Activated gamma-delta T cell treated with anti-CD3 and anti-CD28 coated beads, Interleukin-2, amount 50 U/mL, for 16 hours (primary cell): Measurements from ENCODE around the gene PLEKHG3.

ENCODE experiments used
- DNase-seq: peaks from one replicate; pipeline ENCODE4 v3.0.0-alpha.2; 2020; ENCODE audit warnings: low read depth

PLEKHG3 gene

DNA sequence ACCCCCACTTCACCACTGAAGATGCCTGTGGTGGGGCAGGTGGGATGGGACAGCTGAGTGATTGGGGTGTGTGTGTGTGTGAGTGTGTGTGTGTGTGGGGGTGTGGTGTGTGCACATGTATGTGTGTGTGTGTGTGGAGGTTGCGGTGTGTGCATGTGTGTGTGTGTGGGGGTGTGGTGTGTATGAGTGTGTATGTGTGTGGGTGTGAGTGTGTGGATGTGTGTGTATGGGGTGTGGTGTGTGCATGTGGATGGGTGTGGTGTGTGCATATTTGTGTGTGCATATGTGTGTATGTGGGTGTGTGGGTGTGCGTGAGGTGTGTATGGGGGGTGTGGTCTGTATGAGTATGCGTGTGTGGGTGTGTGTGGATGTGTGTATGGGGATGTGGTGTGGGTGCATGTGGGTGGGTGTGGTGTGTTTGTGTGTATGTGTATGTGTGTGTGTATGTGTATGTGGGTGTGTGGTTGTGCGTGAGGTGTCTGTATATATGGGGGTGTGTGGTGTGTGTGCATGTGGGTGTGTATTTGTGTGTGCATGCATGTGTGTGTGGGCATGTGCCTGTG, 61.6 kb downstream of the PLEKHG3 start:
- no peak for DNase-seq

DNA sequence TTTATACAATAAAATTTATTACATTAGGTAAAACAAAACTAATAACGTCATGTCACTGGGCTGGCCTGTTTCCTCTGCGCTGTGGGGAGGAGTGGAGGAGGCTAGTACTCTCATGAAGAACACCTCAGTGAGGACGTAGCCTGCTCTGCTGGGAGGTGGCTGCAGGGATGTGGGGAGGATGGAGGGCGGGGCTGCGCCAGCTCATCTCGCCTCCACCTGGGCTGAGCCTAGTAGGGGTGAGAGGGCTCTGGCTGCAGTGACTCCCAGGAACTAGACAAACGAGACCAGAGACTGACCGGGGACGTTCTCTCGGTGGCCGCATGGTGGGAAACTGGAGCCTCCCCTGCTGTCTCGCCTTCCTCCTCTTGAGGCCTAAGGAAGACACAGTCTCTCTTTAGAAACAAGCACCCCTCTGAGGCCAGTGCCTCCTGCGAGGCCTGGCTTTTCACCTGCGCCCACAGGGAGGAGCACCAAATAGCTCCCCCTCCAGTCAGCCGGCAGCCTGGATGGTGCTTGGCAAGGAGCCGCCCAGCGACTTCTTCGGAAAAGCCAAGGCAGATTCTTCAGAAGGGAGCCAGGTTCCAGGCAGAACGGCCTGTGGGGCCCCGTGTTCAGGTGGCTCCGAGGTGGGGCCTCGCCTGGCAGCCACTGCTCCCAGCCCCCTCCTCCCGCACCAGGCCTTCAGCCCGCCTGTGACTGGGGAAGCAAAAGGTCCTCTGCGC, 62.4 kb downstream of the PLEKHG3 start:
- DNase-seq = no peak

DNA sequence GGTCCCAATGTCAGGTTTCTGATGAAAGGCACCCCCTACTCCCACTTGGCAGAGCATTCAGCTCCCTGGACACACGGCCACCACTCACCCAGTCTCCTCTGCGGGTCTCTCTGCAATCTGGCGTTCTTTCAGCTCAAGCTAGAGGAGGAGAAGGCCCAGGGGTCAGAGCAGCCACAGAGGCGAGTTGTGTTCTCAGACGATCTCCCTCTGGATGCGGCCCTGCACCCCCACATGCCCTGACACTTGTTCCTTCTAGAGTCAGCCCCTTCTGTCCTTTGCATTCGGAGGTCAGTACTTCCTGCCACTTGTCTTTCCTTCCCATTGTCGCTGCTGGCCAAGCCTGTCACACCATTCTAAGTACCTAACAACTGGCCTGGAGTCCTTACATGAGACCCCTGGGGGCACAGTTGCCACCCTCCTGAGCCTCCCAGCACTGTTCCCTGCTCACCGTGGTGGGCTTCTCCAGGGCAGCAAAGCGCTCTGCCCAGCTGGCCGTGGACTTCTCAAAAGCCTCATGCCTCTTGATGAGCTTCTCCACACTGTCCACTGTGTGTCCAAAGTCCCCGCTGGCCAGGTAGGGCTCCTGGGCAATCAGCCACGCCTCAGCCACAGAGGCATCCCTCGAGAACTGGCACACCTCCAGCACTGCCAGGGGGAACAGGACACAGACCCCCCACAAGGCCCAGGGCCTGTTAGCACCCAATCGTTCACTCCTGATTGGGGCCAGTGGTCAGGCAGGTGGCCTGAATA, 63.2 kb downstream of the PLEKHG3 start:
- no peak for DNase-seq

DNA sequence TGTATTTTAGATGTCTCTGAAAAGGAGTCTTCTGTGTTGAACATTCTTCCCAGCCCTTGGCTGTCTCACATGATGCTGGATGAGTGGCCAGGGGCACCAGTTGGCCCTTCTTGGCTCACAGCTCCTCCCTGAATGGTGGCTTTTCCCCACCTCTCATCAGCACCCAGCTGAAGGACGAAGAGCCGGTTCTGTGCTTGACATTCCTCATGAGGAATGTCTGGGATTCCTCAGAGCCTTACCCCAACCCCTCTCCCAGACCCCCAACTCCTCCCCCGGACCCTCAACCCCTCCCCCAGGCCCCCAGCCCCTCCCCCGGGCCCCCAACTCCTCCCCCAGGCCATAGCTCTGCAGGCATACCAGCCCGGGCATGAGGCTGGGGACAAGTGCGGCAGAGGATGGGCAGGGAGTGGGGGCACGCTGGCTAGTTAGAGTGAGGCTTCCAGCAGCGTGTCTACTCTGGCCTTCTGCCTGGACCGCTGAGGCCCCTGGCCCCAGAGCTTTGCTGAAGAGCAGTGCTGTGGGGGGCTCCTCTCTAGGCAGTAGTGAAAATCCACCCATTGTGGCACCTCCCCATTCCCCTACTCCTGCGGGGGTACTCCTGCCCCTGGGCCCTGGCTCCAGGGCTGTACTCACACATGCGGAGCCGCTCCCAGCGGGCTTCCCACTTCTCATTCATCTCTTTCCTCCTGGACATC, 64.3 kb downstream of the PLEKHG3 start:
- DNase-seq = no peak

DNA sequence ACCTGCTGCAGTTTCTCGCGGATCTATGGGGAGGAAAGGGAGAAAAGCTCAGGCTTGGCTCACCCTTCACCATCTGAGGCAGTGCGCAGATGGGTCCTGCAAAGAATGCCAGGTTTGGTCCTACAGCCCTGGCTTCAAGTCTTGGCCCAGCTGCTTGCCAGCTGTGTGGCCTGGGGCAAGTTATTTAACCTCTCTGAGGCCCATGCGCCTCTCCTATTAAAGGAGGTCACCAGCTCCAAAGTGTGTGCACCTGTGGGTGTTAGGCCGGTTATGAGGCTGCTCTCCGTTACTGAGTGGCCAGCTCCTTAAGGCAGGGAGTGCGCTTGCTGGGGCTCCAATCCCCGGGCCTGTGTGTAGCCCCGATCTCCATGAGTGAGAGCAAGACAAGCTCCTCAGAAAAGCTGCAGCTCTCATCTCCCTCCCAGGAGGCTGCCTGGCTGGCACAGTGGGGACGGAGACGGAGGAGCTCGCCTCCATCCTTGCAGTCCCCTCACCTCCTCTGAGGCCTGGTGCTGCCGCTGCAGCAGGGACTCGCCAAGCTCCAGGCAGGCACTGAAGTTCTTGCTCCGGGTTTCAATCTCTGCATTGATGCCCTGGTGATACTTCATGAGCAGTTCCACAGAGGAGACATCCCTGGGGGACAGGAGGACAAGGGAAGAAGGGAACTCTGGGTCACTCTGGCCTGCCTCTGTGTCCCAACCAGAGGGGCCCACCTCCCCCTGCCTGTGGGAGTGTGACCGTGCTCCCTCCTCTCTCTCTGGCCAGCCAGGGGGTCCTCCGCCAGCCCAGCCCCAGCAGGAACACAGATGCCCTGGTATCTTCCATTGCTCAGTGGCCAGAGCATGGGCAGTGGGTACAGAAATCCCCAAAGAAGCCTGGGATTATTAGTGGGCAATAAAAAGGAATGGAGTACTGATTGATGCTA, 65.1 kb downstream of the PLEKHG3 start:
- no peak for DNase-seq

DNA sequence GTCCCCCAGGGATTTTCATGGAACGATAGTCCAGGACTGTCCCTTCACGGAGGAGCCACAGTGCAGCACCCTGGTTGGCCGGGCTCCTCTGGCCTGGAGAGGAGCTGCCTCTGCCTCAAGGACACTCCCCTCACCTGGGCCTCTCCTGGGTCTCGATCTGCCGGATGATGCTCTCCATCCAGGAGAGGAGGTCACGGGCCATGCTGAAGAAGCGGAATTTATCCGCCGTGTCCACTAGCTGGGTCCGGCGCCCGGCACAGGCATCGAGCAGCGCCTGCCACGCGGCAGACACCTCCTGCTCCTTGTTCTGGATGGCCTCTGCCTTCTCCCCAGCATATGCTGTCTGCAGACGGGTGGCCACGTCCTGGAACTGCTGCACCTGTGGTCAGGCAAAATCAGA, 66.5 kb downstream of the PLEKHG3 start:
- no peak for DNase-seq

DNA sequence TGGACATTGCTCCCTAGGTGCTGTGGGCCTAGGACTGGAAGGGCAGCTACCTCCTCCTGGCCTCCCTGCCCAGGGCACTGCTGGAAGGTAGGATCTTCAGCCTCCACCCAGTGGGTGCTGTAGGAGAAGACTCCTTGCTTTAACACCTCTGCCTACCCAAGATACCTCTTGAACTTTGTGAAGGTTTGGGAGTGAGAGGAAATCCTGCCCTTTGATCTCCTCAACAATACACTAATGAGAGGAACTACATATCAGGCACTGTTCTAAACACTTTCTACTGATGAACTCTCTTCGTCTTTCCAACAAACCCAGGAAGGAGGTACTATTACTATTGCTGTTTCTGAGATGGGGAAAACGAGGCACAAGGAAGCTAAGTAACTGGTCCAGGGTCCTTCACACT, 66.9 kb downstream of the PLEKHG3 start:
- DNase-seq = no peak

DNA sequence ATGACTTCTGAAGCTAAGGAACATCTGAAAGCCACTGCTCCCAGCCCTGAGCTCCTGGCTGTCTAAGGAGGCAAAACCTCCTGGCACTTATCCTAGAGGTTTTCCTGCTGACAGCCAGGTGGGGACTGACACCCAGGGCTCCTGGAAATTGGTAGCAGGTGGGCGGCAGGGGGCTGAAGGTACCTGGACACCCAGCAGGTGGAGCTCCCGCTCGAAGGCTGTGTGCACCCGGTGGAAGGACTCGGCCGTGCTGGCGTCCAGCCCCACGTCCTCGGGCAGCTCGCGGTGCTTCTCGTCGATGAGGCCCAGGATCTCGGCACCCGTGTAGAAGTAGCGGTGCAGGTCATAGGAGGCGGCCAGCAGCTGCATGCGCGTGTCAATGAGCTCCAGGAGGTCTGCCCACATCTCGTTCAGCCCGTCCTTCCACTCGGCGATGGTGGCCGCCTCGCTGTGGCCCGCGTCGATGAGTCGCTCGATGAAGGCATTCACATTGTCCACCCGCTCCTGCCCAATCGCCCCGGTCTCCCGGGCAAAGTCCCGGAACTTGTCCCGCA, 68.2 kb downstream of the PLEKHG3 start:
- no peak for DNase-seq

DNA sequence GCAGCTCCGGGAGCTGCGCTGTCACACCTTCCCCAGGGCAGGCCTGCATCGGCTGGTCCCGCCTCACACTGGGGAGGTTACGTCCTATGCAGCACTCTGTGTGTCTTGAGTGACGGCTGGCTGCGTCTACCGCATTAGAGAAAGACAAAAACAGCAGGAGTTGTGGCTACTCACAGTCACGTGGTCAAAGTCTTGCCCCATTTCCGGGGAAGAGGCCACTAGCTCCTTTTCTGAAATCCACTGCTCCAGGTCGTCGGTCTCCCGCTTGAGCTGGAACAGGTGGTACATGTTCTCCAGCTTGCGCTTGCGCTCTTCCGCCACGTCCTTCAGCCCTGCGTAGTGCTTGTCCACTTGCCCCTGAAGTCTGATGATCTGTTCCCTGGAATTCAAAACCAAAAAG, 68.8 kb downstream of the PLEKHG3 start:
- no peak for DNase-seq

DNA sequence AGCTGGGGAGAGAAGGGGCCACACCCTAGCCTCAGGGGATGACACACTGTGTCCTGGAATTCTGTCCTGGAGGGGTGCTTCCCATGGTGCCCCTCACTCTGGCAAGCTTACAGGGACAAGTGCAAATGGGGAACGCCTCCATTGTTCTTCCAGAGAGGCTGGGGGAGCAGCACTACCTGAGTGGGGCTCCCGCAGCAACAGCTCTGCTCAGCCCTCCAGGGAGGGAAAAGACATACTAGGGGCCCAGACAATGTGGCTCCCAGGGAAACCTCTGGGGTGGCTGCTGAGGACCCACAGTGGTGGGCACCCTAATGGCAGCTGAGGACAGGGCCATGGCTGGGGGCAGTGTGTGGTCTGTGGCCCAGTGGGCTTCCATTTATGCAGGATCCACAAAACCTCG, 69.4 kb downstream of the PLEKHG3 start:
- no peak for DNase-seq

DNA sequence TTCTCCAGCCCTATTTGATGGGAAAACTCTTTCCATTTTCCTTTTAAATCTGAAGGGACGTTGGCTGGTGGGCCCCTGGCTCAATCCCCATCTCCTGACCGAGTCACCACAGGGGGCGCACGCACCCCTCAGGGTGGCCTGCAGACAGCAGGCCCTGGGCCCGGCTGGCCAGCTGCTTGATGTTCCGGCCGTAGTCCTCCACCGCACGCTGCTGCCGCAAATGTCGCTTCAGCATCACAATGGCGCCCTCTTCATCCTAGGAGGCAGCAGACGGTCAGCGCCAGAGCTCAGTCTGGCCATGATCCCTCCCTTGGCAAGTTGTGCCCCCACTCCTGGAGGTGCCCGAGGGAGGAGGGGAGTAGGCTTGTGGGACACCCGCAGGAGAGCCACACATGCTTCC, 70.0 kb downstream of the PLEKHG3 start:
- DNase-seq = no peak

DNA sequence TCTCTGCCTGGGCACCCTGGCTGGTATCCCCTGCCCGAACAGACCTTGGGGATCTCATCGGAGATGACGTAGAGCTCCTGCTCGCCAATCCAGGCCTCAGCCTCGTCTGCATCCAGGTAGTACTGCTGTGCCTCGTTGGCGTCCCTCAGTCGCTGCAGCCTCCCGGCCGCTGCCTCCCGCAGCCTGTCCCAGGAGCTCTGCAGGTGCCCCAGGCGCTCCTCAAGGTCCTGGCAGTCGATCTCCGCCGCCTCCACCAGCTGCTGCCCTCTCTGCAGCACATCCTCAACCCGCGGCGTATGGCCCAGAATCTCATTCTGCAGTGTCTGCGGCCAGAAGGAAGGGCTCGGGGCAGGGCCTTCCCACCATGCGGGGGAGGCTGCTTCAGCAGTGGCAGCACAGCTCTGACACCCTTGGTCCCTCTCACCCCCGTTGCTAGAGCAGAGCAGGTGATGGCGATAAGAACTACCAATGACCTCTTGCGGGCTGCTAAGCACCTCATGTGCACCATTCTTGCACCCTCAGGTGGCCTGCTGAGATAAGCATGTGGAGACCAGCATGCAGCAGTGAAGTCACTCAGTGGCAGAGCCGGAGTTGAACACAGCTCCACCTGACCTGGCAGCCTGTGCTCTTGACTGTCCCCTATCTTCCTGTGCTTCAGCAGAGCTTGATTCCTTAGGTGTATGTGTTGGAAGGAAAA, 71.0 kb downstream of the PLEKHG3 start:
- no peak for DNase-seq

DNA sequence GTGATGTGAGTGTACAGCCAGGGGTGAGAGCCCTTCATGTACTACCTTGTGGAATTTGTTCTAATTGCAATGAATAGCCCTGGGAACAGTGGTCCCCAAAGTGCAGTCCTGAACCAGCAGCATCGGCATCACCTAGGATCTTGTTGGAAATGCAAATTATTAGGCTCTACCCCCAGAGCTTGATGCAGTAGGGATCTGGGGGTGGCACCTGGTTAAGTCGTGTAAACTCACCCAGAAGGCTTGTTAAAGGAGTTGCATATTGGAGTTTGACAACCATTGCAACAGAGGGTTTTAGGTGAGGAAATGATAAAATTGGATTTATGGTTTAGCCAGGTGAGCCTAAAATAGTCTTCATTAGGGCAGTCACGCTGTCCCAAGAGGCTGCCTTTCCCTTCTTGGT, 73.2 kb downstream of the PLEKHG3 start:
- no peak for DNase-seq

DNA sequence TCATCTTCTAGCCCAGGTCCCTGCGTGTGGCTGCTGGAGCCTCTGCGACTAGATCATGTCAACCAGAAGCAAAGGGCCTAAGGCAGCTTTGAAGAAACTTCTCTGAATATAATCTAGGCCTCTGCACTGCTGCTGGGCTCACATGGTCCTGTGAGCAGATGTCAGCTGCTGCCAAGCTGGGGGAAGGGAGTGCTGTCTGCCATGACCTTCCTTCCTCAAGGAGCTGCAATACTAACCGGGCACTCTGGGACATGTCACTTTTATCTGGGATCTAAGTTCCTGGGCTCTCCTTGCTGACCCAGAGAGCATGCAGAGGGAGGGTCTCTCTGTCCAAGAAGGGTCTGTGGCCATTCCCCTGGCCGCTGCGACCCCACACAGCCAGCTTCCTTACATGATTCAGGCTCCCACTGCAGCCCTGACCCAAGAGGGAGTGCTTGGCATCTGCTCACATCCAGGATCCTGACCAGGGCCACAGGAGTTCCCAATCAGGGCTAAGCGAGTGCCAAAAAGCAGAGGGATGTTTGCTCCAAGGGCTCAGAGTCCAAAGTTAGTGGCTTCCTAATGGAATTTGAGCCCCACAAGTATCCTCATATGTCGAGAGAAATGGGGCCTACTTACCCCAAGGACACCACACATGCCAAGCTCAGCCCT, 74.0 kb downstream of the PLEKHG3 start:
- no peak for DNase-seq

DNA sequence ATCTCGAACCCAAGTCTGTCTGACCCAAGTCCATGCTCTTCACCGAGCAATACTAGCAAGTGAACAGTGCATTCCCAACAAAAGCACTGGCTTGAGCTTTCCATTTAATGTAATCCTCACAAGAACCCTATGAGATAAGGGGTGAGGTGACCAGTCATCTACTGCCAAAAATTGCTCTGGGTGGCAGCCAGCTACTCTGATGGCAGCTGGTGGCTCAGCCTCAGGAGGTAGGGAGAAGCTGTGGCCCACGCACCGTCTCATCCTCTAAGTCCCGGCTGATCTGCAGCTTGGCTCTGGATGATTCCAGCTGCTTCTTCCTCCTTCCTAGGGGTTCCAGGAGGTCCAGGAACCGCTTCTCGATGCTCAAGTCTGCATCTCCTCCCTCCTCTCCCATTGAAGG, 75.2 kb downstream of the PLEKHG3 start:
- no peak for DNase-seq

DNA sequence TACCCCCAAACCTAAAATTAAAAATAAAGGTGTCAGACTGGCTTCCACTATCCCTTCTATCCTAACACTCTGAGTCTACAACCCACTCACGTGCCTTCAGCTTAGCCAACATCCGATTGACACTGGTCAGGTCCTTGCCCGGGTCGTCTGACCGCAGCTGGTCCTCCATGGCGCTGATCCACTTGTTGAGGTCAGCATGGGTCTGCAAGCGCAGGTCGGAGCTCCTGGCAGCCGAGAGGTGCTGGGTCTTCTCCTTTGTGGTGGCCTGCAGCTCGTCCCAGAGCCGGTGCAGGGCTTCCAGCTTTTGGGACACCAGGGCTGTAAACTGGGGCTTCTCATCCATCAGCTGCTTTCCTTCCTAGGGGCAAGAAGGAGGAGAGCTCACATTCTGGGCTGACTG, 78.0 kb downstream of the PLEKHG3 start:
- DNase-seq = no peak

DNA sequence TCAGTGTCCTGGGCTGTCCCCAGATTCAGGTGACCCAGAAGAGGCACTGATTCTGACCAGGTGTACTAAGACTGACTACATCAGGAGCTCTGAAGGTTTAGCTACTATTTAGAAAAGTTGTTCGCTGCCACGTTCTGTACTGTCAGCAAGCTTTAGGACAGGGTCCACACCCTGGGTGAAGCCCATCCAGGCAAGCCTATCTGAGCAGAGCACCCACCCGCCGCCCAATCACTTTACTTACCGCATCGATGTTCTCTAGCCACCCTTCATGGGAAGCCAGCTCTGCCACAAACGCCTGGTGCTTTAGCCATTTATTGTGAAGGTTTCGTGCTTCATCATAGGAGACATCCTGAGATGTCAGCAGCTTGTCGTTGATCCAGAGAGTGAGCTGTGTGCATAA, 79.8 kb downstream of the PLEKHG3 start:
- no peak for DNase-seq

DNA sequence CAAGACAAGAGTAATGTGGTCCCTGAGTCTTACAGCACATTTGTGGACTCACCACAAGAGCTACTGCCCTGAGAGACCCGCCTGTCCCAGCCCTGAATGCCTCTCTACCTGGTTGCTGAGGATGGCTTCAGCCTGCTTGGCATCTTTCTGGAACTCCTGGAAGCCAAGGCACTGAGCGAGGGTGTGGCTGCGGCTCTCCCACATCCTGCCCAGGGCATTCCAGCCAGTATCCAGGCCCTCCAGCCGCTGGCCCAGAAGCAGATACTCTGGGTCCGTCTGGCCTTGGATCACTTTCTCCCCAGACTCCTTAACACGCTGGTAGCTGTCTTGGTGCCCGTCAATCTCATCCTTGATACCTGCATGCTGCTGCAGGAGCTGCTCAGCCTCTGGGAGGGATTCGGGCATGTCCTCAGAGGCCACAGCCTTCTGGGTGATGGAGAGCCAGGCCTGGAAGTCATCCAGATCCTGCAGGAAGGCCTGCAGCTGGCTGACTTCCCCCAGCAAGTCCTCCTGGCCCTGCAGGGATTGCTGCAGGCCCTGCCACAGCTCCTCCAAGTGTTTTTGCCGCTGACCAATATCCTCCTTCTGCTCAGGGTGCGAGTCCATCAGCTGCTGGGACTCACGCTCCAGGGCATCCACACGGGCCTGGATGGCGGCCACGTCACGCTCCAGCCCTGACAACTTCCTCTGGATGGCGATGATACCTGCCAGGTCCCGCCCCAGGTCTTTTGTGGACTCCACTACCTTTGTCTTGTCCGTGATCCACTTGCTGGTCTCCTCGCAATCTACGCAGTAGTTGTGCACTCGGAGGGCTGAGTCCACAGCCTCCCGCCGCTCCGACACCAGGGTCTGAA, 82.3 kb downstream of the PLEKHG3 start:
- no peak for DNase-seq

DNA sequence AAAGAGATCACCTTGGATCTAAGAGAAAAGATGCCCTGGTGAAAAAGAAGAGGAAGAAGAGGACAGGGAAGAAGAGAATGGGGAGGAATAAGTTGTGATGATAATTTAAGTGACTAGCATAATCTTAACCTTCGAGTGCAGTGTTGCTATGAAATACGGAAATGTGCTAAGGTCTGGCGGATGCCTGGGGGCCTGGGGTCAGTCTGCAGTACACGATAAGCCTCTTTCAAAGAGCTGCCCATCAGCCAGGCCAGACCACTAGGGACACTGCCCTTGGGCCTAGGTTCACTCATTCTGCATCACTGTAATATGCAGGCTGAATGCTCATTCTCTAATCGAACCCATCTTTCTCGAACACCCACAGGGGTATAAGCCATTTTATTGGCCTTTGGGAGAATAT, 83.4 kb downstream of the PLEKHG3 start:
- DNase-seq = no peak
